SK-N-MC (cell line): Measurements from ENCODE around the gene MDM1.

Experiments
- EZH2 ChIP-seq: fragments of 200-600 bp; sonication (generic); IDR thresholded peaks from one replicate; pipeline ENCODE4 v1.6.1; 2017; ENCODE audit warnings: antibody characterized with exemption
- POLR2AphosphoS5 ChIP-seq: IDR thresholded peaks from 2 replicates; pipeline ENCODE4 v1.6.1; 2012; ENCODE audit warnings: mild to moderate bottlenecking, low read depth, low read length, borderline replicate concordance

DNA sequence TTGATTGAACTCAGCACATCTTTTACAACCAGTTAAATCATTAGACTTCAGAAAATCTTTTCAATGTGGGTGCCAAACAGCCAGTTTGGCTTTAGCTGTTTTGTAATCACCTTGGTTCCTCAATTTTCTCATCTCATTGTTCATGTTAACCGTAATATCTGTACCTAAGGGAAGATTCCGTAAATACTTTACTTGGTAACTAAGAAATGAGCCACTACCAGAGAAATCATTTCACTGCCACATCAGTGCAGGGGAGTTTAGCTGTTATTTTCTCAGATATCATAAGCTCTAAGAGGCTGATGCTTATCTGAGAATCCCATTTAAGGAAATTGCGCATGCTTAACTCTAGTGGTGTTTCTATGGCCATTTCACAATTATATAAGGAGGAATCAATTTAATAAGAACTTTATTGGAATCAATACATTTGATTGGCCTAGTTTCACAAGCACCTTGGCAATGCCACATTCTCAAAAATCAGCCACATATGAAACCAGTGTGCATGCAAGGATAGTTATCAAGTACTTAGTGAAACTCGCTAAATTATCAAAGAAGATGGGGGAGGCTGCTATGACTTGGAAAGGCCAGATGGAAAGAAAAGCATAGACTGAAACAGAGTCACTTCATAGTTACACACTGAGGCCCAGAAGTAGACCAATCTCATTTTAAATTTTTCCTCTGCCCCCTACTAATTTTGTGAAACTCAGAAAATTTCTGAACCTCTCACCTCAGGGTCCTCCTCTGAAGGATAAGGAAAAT, 50.7 kb downstream of the MDM1 start:
- TF ChIP-seq POLR2AphosphoS5, result no peak
- TF ChIP-seq EZH2, result no peak
